Subcutaneous adipose tissue (tissue), 4 donors: ENCODE measurements around the gene CDK16. TPM values are rescaled to one million over a fixed set of nuclear protein-coding genes. Genes with fewer than 3 reads are reported as not detected.

ENCODE experiments used
- total RNA-seq, 4 donors: library from RNA; depleted of rRNA; stranded (reverse); fragments of >200 nt; gene quantifications; one replicate each; pipeline ENCODE4 v1.1.0, GENCODE V29; 2016
- TF ChIP-seq, protein P1 (sequence below): fragments of 450-650 bp; IDR thresholded peaks from one replicate; pipeline ENCODE4 v1.5.1; 2016; ENCODE audit warnings: low read depth, mild to moderate bottlenecking, control low read depth, antibody characterized with exemption, moderate library complexity

Gene CDK16
- total RNA-seq, 4 donors from 2014 or later = 57.0 to 176 (median 62.6) TPM

DNA sequence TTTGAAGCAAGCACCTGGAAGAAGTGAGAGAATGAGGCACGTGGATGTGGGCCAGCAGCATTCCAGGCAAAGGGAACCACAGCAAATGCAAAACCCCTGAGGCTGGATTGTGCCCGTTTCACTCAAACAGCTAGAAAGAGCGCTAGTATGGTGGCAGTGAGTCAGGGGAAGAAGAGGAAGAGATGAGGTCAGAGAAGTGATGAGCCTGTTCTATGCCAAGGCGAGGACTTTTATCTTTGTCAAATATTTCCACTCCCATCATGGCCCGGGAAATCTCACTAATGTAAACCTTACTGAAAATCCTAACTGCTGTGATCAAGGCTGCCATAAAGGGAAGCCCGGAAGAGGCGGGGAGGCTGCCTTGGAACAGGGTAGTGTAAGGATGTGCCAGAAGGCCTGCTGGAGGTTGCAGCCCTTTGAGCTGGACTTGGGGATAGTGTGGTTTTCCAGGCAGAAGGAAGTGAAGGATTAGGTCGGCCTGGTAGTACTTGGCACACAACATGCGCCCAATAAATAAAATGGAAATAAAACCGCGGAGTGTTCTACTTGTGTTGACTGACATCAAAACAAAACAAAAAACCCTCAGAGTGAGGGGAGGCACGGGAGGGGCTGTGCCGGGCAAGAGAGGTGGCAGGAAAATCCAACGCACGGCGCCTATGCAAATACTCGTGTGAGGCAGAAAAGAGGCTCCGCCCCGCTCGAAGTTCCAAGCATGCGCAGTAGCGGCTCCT, 1.2 kb upstream of the CDK16 start:
- TF ChIP-seq, protein P1, sequence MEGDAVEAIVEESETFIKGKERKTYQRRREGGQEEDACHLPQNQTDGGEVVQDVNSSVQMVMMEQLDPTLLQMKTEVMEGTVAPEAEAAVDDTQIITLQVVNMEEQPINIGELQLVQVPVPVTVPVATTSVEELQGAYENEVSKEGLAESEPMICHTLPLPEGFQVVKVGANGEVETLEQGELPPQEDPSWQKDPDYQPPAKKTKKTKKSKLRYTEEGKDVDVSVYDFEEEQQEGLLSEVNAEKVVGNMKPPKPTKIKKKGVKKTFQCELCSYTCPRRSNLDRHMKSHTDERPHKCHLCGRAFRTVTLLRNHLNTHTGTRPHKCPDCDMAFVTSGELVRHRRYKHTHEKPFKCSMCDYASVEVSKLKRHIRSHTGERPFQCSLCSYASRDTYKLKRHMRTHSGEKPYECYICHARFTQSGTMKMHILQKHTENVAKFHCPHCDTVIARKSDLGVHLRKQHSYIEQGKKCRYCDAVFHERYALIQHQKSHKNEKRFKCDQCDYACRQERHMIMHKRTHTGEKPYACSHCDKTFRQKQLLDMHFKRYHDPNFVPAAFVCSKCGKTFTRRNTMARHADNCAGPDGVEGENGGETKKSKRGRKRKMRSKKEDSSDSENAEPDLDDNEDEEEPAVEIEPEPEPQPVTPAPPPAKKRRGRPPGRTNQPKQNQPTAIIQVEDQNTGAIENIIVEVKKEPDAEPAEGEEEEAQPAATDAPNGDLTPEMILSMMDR = no peak

DNA sequence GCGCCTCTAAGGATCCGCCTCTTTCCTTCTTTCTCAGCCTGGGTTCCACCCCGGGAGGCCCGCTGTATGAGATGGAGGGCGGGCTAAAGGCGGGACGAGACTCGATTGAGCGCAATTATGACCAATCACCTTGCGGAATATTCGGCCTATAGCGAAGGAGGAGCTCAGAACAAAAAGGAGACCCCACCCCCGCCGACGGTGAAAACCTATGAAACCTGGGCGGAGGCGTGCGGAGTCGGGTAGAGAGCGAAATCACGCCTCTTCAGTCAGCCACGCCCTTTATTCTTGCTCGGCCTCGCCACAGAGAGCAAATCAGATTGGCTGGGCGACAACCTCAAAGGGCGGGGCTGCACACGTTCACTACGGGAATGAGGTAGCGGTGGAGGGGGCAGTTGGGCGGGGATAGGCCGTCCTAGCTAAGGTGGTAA, 615 bp upstream of the CDK16 start:
- TF ChIP-seq, protein P1 = no peak

DNA sequence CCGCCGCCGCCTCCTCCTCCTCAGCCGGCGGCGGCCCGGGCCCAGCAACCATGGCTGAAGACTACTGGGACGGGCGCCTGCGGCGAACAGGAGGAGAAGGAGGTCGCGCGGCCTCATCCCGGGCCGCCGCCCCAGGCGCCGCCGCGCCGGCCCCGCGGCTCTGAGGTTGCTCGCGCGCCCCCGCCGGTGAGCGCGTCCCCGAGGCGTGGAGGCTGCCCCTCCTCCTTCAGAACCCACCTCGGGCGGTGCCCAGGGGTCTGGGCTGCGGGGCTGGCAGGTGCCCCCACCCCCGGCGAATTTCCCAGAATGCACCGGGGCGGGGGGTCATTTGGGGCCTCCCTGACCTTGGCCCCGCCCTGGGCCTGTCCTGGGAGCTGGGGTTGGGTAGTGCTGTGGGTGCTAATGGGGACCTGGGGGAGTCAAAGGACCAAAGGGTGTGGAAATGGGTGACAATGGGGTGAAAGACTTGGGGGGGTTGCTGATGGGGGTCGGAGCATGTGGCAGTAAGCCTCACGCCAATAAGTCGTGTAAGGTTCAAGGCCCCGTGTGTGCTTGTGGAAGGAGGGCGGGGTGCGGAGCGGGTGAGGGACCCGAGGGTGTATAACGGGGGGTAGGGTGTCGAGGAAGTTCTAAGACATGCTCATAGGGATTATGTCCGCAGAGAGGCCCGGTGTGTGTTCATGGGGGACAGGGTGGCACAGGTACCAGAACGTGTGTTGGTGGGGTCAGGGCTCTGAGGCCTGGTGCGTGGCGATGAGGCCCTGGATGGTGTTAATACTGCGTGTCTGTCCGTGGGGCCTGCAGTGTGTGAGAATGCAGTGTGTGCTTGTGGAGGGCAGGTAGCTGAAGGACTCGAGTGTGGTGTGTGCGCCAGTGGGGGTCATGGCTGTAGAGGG, 687 bp downstream of the CDK16 start:
- TF ChIP-seq, protein P1 = no peak

DNA sequence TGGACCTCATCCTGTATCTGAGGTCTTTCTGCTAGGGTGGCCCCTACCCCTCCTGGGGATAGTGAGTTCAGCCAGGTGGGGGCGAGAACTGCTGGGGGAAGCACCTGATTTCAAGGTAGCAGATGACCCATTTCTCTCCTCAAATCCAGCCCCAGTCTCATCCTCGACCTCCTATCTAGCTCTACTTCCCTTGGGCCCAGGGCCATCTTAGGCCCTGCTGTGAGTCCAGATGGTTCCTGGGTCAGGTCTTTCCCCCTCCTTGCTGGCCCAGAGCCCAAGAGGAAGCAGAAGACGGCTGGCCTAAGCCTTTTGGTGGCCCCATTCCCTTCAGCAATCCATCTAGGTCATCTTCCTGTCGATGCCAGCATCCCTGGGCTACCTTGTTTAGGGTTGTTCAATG, 3.3 kb downstream of the CDK16 start:
- TF ChIP-seq, protein P1 = no peak

DNA sequence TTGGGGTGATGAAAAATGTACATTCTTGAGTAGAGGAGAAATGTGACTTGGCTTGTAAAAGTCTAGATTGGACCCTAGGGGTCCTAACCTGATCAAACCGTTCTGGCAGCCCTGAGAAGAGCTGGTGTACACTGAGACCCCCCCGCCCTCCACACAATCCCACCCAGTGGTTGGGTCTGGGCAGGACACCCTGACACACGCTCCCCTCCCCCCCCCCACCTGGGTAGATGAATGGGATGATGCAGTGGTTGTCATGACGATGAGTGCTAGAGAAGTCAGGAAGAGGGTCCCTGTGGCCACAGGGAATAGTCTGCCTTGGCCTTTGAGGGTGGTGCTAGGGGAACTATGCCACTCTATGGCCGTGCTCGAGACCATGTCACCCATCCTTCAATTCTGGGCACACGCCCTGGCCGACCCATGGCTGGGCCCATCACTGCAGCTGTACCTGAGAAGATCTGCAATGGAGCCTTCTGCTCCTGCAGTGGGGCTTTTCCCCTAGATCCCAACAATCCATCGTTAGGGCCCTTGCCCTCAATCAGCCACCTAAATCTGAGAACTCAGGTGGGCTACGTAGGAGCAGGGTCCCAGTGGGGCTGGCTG, 4.4 kb downstream of the CDK16 start:
- TF ChIP-seq, protein P1 = no peak

DNA sequence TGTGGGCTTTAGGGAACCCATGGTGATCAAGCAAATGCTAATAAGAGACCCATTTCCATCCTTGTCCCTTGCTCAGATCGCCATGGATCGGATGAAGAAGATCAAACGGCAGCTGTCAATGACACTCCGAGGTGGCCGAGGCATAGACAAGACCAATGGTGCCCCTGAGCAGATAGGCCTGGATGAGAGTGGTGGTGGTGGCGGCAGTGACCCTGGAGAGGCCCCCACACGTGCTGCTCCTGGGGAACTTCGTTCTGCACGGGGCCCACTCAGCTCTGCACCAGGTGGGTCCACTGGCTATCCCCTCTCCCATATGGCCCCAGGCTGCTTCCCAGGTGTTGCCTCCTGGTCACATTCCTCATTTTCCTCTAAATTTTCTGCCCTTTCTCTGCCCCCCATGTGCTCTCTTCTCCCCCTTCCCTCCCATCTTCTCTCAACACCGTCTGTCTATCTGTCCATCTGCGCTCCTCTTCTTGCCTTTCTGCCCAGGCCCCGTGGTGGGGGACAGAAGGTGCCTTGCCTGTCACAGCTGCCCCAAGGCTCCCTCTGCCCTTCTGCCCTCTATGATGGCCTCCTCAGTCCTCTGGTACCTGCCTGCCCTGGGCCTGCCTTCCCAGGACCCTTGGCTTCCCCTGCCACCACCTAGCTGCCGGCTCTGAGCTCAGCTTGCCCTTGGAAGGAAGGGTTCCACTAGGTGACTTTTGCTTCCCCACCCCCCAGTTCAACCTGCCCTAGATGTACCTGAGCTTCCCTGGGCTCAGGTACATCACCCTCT, 5.2 kb downstream of the CDK16 start:
- TF ChIP-seq, protein P1 = no peak
